ENCODE measurements around the gene ARL6IP1.
A peak's percentile ranks its signal among the peaks of the same experiment; 100 is the strongest.

ARL6IP1 gene

GRCh38 chr16:18801145-18801972 is at the start of gene ARL6IP1:
Gene ARL6IP1 (minus strand): TSS chr16:18801549. CDS start chr16:18801466, 83 bp downstream.
- no peaks in the 10 kb centered on the region for H3K9me3 Mint-ChIP-seq
- no peaks in the 10 kb centered on the region for H3K27me3 Mint-ChIP-seq
- ATAC-seq: peak; percentile 98
- H3K36me3 Mint-ChIP-seq: peaks cover 6% of the 10 kb centered on the region
- H3K4me1 Mint-ChIP-seq: peaks cover 39% of the 10 kb centered on the region
- H3K4me3 Mint-ChIP-seq: peak within 1 kb of the TSS; percentile 83
- H3K27ac Mint-ChIP-seq: peak within 1 kb of the TSS; percentile 93

- Mint-ChIP-seq H3K27me3 (no peaks in the 10 kb centered on the region), H3K36me3 (peaks cover 76% of the 10 kb centered on the region), H3K27ac (peak overlapping the region; percentile 25), H3K4me3 (no peak overlapping the region), H3K9me3 (no peaks in the 10 kb centered on the region), H3K4me1 (no peaks in the 10 kb centered on the region)
- no peak for ATAC-seq
These were observed 45.1 kb upstream of the ARL6IP1 start for GRCh38 chr16:18846416-18846815.

DNA sequence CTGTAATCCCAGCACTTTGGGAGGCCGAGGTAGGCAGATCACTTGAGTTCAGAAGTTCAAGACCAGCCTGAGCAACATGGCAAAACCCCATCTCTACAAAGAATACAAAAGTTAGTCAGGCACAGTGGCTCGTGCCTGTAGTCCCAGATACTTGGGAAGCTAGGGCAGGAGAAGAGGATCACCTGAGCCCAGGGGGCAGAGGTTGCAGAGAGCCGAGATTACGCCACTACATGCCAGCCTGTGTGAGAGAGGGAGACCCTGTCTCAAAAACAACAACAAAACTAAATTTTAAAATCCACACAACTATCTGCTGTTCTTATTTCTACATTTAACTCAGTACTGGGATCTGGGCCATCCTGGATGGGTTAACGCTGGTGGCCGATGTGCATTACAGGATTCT is 41.2 kb upstream of the ARL6IP1 start:
- peaks cover 83% of the 10 kb centered on the region for H3K36me3 Mint-ChIP-seq
- H3K4me1 Mint-ChIP-seq: no peaks in the 10 kb centered on the region
- H3K27me3 Mint-ChIP-seq: no peaks in the 10 kb centered on the region
- no peak overlapping the region for H3K27ac Mint-ChIP-seq
- ATAC-seq: no peak
- H3K9me3 Mint-ChIP-seq: no peaks in the 10 kb centered on the region
- no peak overlapping the region for H3K4me3 Mint-ChIP-seq

DNA sequence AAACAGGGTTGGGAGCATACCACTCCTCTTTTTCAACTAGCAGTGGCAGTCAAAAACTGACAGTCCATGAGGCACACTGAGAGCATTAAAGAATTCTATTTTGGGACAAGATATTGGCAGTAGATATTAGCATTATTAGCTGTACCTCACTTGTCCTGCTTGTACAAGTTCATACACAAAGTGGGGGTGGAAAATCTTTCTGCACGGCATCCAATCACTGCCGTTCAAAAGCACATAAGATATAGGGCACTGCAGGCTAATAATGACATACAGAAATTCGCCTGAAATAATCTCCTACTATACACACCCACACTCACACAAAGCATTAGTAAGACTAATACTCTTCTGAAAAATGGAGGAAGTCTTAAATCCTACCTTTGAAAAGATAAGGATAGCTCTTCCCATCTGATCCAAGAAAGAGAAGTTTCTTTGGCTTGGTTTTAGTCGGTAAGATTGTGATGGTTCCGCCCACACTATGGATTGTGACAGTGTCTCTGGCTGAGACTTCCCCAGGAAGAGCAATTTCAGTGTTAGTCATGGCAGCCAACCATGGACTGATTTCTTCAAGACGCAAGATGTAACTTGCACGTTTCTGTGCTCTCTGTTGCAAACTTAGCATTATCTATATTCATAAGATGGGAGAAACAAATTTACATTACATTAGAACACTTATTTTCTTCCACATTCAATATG is 40.6 kb upstream of the ARL6IP1 start:
- H3K4me1 Mint-ChIP-seq: no peaks in the 10 kb centered on the region
- no peak for ATAC-seq
- H3K9me3 Mint-ChIP-seq: no peaks in the 10 kb centered on the region
- no peak overlapping the region for H3K27ac Mint-ChIP-seq
- peaks cover 83% of the 10 kb centered on the region for H3K36me3 Mint-ChIP-seq
- no peak overlapping the region for H3K4me3 Mint-ChIP-seq
- H3K27me3 Mint-ChIP-seq: no peaks in the 10 kb centered on the region

GRCh38 chr16:18839555-18839954 is 38.2 kb upstream of the ARL6IP1 start:
- H3K9me3 Mint-ChIP-seq: no peaks in the 10 kb centered on the region
- no peak overlapping the region for H3K27ac Mint-ChIP-seq
- no peak overlapping the region for H3K4me3 Mint-ChIP-seq
- ATAC-seq: no peak
- H3K36me3 Mint-ChIP-seq: peaks cover 83% of the 10 kb centered on the region
- H3K27me3 Mint-ChIP-seq: no peaks in the 10 kb centered on the region
- H3K4me1 Mint-ChIP-seq: no peaks in the 10 kb centered on the region

- no peak for ATAC-seq
- H3K27ac Mint-ChIP-seq: peak overlapping the region; percentile 15
- H3K27me3 Mint-ChIP-seq: no peaks in the 10 kb centered on the region
- no peak overlapping the region for H3K4me3 Mint-ChIP-seq
- H3K9me3 Mint-ChIP-seq: no peaks in the 10 kb centered on the region
- peaks cover 70% of the 10 kb centered on the region for H3K36me3 Mint-ChIP-seq
- H3K4me1 Mint-ChIP-seq: no peaks in the 10 kb centered on the region
These were observed 35.4 kb upstream of the ARL6IP1 start for GRCh38 chr16:18836702-18837101.

DNA sequence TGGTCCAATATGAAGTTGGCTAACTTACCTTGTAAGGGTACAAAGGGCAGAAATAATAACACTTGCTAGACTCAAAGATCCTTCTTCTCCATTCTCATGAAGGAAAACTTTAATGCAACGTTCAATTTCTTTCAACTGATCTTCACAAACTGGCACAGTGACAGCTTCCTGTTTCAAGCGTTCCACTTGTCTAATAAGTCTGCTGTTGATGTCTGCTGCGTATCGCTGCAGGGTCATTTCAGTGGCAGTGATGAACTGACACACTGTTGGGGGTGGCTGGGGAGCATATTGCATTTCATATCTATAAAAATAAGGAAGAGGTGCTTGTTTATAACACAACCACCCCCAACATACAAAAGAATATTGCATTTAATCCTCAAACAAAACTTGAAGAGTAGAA is 33.5 kb upstream of the ARL6IP1 start:
- Mint-ChIP-seq H3K4me1 (no peaks in the 10 kb centered on the region), H3K9me3 (no peaks in the 10 kb centered on the region), H3K27me3 (no peaks in the 10 kb centered on the region), H3K36me3 (peaks cover 68% of the 10 kb centered on the region), H3K27ac (no peak overlapping the region), H3K4me3 (no peak overlapping the region)
- no peak for ATAC-seq

DNA sequence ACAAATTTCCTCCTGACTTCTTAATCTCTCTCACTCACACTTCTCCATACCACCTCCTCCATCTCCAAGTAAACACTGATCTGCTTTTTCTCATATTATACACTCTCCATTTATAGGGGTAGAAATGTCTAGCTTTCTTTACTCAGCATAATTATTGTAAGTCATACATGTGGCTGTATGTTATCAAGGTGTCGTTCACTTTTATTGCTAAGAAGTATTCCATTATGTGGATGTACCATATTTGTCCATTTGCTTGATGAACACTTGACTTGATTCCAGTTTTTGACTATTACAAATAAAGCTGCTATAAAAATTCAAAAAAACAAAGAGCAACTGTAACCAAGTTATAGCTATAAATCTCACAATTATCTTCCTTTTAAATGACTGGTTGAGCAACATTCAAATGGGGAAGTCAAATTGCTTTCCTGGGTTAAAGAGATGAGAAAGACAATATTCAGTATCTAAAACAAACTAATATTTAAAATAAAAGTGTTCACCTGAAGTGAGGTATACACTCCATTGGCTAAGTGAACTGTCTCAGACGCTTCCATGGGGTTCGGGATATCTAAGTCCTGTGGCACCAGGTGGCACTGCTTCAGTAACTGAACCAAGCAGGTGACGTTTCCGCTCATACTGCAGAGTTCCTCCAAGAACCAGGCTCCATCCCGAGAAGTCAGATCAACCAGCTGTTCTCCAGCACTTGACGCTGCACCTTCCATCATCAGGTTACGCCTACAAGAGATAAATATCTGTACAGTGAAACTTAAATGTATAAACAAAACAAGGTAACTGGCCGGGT is 32.6 kb upstream of the ARL6IP1 start:
- Mint-ChIP-seq H3K9me3 (no peaks in the 10 kb centered on the region), H3K27me3 (no peaks in the 10 kb centered on the region), H3K27ac (no peak overlapping the region), H3K4me1 (no peaks in the 10 kb centered on the region), H3K36me3 (peaks cover 69% of the 10 kb centered on the region), H3K4me3 (no peak overlapping the region)
- ATAC-seq: no peak

GRCh38 chr16:18832613-18833012 is 31.3 kb upstream of the ARL6IP1 start:
- Mint-ChIP-seq H3K27ac (no peak overlapping the region), H3K36me3 (peaks cover 68% of the 10 kb centered on the region), H3K27me3 (no peaks in the 10 kb centered on the region), H3K4me3 (no peak overlapping the region), H3K4me1 (no peaks in the 10 kb centered on the region), H3K9me3 (no peaks in the 10 kb centered on the region)
- ATAC-seq: no peak

GRCh38 chr16:18832006-18832405 is 30.7 kb upstream of the ARL6IP1 start:
- no peaks in the 10 kb centered on the region for H3K27me3 Mint-ChIP-seq
- peaks cover 62% of the 10 kb centered on the region for H3K36me3 Mint-ChIP-seq
- H3K4me3 Mint-ChIP-seq: no peak overlapping the region
- H3K4me1 Mint-ChIP-seq: no peaks in the 10 kb centered on the region
- H3K27ac Mint-ChIP-seq: no peak overlapping the region
- ATAC-seq: no peak
- no peaks in the 10 kb centered on the region for H3K9me3 Mint-ChIP-seq

GRCh38 chr16:18829251-18829650 is 27.9 kb upstream of the ARL6IP1 start:
- Mint-ChIP-seq H3K9me3 (no peaks in the 10 kb centered on the region), H3K27me3 (no peaks in the 10 kb centered on the region), H3K27ac (no peak overlapping the region), H3K4me3 (no peak overlapping the region), H3K36me3 (peaks cover 41% of the 10 kb centered on the region), H3K4me1 (no peaks in the 10 kb centered on the region)
- no peak for ATAC-seq

- H3K36me3 Mint-ChIP-seq: peaks cover 31% of the 10 kb centered on the region
- no peak for ATAC-seq
- H3K4me3 Mint-ChIP-seq: no peak overlapping the region
- H3K9me3 Mint-ChIP-seq: no peaks in the 10 kb centered on the region
- H3K4me1 Mint-ChIP-seq: no peaks in the 10 kb centered on the region
- no peak overlapping the region for H3K27ac Mint-ChIP-seq
- no peaks in the 10 kb centered on the region for H3K27me3 Mint-ChIP-seq
These were observed 26.5 kb upstream of the ARL6IP1 start for GRCh38 chr16:18827890-18828289.

DNA sequence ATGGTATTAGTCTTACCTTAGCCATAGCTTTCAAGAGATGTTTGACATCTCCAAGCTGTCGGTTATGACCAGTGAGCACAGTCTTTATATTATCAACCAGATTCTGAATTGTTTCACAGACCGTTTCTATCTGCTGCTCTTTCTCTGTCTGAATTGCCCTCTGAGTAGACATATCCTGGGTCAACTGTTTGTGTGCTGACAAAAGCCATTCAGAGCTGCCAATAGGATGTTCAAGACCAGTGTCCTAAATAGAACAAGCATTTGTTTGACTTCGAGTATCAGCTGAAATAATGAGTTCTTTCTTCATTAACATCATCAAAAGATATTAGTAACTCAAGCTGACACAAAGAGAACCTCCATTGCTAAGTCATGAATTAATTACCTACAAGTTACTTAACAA is 14.9 kb upstream of the ARL6IP1 start:
- Mint-ChIP-seq H3K27ac (no peak overlapping the region), H3K9me3 (no peaks in the 10 kb centered on the region), H3K4me3 (no peak overlapping the region), H3K4me1 (peaks cover 6% of the 10 kb centered on the region), H3K27me3 (no peaks in the 10 kb centered on the region), H3K36me3 (peaks cover 56% of the 10 kb centered on the region)
- no peak for ATAC-seq

GRCh38 chr16:18811925-18812324 is 10.6 kb upstream of the ARL6IP1 start:
- peaks cover 65% of the 10 kb centered on the region for H3K36me3 Mint-ChIP-seq
- H3K9me3 Mint-ChIP-seq: no peaks in the 10 kb centered on the region
- no peak for ATAC-seq
- no peaks in the 10 kb centered on the region for H3K27me3 Mint-ChIP-seq
- H3K4me1 Mint-ChIP-seq: no peaks in the 10 kb centered on the region
- no peak overlapping the region for H3K27ac Mint-ChIP-seq
- H3K4me3 Mint-ChIP-seq: no peak overlapping the region

GRCh38 chr16:18809165-18809564 is 7.8 kb upstream of the ARL6IP1 start:
- Mint-ChIP-seq H3K4me3 (no peak overlapping the region), H3K27me3 (no peaks in the 10 kb centered on the region), H3K4me1 (peaks cover 9% of the 10 kb centered on the region), H3K36me3 (peaks cover 58% of the 10 kb centered on the region), H3K27ac (no peak overlapping the region), H3K9me3 (no peaks in the 10 kb centered on the region)
- no peak for ATAC-seq
